Measurements from ENCODE around the gene GALNT17.
A peak's percentile ranks its signal among the peaks of the same experiment; 100 is the strongest.
"Not testable (repeated sequence)": the region's sequence is repeated elsewhere in the genome, so short reads cannot be mapped to it uniquely, and the experiment has no call there.

GALNT17 gene

DNA sequence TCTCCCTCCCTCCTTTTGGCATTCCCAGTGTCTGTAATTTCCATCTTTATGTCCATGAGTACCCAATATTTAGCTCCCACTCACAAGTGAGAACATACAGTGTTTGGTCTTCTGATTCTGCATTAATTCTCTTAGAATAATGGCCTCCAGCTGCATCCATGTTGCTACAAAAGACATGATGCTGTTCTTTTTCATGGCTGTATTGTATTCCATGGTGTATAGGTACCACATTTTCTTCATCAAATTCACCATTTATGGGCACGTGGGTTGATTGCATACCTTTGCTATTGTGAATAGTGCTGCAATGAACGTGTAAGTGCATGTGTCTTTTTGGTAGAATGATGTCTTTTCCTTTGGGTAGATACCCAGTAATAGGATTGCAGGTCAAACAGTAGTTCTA lies 576.8 kb downstream of the GALNT17 start:
- DNase-seq, result no peak

DNA sequence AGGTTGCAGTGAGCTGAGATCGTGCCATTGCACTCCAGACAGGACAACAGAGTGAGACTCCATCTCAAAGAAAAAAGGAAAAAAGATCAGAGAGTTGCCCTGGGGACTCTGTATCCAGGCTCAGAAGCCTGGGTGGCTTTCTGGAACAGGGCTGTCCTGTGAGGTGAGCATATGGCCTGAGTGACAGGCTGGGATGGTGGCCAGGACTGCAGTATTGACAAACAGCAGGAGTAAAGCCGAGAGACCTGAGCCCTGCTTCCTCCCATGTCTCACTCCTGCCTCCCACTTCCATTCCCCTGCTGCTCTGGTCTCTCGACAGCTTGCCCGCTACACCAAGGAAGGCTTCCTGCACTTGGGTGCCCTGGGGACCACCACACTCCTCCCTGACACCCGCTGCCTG lies 578.5 kb downstream of the GALNT17 start:
- no peak for DNase-seq

DNA sequence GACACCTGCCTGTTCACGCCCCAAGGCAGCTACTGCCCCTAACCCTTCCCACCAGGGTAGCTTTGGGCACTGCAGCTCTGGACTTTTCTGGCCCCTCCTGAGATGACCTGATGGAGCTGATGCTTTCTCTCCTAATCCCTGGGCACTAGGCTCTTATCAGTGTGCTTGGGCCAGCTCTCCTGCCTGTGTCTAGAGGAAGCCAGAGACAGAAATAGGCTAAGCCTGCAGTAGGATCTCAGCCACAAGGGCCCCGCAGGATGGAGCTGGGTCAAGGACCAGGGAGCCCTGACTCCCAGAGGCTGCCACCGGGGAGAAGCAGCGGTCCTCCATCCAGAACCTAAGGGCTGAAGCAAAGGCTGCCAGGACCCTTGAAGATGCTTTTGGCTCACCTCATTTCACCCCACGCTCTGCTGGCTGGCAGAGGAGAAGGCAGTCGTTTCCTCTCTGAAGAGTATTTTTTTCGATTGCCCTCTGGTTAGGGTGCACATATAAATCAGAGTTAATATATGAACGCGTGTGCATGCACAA lies 580.8 kb downstream of the GALNT17 start:
- no peak for DNase-seq

DNA sequence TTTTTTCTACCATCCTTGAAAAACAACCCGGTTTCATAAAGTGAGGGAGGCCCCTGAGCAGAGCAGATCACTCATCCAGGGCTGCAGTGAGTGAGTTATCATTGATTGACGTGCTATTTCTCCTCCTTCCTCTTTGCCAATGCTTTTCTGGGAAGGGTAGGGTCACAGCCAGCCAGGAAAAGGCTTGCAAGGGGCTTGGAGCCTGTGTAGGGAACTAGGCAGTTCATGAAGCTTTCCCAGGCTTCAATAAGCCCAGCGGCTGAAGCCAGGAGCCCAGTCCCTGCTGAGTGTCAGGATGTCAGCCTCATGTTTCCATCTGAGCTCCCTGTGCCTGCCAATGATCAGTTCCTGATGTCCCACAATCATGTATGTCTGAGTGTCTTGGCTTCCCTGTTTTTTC lies 584.7 kb downstream of the GALNT17 start:
- DNase-seq, result no peak

DNA sequence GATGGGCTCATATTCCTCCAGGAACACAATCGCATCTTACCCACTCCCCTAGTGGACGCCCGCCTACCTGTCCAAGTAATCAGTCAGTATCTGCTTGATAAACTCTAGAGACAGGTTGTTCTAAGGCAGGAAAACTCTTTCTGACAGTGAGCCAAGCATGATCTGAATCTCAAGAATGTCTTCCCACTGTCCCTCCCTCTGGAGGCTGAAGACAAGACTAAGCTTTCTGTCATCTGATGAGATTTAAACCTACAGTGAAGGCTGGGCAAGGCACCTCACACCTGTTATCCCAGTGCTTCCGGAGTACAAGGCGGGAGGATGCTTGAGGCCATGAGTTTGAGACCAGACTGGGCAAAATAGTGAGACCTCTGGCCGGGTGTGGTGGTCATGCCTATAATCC lies 586.6 kb downstream of the GALNT17 start:
- DNase-seq, result no peak

DNA sequence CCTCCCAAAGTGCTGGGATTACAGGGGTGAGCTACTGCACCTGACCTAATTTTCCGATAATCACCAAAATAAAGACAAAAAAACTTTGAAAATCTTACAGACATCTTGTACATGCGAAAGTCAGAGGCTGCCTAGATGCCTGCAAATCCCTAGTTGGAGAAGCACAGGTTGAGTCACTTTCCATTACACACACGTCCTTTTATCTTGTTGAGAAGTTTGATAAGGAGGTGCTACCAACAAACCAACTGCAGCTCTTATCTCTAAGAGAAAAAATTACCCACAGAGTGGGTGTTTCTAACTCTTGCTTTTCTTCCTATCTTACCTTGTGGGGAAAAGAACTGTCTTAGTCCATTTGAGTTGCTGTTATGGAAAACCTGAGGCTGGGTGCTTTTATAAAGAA lies 589.8 kb downstream of the GALNT17 start:
- no peak for DNase-seq

DNA sequence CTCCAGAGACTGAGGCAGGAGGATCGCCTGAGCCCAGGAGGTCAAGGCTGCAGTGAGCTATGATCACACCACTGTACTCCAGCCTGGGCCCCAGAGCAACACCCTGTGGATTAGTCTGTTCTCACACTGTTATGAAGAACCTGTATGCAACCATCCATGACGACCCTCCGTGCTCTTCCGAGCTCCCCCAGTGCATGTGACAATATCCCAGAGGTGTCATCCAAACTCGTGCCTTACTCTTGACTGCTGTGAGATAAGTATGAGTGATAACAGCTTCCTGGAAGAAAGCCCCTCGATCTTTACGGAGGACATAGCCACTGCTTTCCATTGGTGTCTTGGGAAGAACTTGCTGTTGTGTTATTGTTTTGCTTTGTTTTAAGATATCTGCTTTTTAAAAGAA lies 591.9 kb downstream of the GALNT17 start:
- no peak for DNase-seq

DNA sequence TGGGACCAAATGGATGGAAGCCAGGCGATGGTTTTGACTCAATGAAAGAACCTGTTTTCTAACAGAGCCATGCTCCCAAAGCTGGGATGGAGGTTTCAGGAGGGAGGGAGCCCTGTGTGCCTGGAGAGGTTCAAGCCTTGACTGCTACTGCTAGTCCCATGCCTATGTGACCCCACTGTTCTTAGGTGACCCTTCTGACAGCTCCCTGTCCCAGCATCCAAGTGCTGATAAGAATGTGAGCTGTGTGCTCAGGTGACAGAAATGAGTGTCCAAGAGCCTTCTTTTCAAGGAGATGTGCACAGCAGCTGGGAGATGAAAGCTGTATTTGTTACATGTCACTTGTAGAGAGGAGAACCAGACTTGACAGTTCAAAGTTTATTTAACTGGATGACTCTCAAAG lies 595.4 kb downstream of the GALNT17 start:
- DNase-seq, result no peak

DNA sequence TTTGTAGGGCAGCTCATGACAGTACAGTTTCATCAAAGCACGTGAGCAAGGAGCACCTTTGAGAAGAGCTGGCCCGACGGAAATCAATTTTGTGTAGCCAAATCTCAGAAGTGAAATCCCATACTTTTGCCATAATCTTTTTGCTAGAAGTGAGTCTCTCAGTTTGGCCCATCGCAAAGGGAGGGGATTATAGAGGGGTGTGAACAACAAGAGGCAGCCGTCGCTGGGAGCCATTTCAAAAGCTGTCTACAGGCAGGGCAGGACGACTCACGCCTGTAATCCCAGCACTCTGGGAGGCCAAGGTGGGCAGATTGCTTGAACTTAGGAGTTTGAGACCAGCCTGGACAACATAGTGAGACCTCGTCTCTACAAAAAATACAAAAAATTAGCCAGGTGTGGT lies 599.8 kb downstream of the GALNT17 start:
- no peak for DNase-seq

DNA sequence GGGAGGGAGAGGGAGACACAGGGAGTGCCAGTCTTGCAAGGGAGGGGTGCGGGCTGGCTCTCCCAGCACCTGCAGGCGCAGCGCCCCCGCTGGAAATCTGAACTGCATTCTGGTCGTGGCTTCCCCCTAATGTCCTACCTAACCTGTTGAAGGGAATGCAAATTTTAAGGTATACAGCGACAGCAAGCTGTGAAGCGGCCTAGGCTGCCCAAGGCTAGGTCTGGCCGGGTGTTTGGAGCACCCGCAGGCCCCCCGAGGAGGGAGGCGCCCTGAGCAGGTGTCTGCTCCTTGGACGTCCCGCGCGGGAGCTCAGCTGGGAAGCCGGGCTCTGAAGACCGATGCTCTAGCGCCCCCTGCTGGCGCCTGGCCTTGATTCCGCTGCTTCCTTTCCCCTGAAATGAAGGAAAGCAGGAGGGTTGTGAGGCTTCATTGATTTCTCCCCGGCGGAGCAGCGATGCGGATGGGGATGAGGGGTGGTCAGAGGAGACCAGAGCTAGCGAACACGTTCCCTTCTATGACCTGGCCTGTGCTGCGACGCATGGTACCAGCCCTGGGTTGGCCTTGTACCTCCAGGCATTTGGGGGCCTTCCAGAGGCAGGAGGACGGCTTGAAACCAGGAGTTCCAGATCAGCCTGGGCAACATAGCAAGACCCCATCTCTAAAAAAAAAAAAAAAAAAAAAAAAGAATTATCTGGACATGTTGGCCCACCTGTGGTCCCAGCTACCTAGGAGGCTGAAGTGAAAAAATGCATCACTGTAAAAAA lies 601.3 kb downstream of the GALNT17 start:
- peak; percentile 18 for DNase-seq

DNA sequence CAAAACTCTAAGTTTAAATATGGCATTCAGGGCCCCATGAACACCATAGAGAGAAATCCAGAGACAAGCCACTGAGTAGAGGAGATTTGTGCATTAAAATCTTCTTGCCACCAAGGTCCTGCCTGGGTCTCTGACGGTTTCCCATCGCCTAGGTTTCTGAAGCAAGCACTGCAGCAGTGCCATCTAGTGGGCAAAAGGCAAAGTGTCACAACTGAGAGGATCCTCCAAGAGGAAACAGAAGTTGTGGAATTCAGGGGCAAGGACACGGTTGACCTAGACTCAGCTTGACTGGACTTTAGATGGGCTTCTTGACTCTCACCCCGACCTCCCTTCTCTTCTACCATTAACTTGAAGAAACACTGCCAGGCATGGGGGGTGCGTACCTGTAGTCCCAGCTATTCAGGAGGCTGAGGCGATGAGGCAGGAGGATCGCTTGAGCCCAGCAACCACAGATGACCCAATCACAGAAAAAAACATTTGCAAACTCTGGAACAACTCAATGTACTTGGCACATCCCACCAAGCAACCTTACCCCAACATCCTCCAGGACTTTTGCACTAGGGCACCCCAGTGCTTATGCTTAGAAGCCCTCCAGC lies 604.1 kb downstream of the GALNT17 start:
- DNase-seq, result peak; percentile 47

DNA sequence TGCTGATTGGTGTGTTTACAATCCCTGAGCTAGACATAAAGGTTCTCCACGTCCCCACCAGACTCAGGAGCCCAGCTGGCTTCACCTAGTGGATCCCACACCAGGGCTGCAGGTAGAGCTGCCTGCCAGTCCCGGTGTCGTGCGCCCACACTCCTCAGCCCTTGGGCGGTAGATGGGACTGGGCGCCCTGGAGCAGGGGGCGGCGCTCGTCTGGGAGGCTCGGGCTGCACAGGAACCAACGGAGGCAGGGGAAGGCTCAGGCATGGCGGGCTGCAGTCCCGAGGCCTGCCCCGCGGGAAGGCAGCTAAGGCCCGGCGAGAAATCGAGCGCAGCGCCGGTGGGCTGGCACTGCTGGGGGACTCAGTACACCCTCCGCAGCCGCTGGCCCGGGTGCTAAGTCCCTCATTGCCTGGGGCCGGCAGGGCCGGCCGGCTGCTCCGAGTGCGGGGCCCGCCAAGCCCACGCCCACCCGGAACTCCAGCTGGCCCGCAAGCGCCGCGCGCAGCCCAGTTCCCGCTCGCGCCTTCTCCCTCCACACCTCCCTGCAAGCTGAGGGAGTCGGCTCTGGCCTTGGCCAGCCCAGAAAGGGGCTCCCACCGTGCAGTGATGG lies 606.1 kb downstream of the GALNT17 start:
- not testable (repeated sequence) for DNase-seq

DNA sequence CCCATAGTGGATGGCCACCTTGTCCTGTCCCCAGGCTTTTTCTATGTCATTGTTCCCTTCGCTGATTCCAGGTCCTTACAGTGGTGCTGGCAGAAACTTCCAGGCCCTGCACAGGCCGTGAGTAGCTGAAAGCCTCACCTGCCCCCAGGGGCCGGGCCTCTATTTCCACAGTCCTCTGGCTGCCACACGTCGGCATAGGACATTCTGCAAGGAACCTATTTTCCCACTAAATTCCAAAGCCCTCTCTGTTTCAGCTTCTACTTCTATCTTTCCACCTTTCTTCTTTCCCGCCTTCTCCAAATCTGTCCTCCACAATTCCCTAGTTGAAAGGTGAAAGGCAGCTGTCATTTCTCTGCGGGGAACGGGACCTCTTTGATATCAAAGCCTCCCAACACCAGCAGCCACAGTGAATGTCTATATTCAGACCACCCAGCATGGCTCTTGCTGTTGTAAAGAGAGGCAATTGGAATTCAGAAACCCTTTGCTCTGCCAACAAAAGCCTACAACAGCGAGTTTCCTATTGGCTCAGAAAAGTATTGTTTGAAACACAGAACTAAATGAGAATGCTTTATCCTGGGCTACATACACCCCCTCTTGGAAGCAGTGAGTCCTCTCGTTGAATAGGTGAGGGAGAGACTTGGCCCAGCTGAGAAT lies 607.7 kb downstream of the GALNT17 start:
- no peak for DNase-seq

DNA sequence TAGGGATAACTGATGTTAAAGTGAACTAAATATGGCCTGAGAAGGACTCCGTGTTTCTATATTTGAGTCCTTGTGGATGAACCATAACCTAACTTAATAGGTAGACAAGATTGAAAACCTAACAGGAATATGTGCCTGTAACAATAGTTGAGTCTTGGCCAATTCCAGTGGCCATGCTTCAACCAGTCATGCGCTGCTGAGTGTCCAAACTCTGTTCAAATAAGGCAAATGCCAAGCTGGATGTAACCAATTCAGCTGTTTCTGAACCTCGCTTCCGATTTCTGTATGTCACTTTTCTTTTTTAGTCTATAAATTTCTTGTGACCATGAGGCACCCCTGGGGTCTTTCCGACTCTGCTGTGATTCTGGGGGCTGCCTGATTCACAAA lies 608.2 kb downstream of the GALNT17 start:
- DNase-seq, result no peak

DNA sequence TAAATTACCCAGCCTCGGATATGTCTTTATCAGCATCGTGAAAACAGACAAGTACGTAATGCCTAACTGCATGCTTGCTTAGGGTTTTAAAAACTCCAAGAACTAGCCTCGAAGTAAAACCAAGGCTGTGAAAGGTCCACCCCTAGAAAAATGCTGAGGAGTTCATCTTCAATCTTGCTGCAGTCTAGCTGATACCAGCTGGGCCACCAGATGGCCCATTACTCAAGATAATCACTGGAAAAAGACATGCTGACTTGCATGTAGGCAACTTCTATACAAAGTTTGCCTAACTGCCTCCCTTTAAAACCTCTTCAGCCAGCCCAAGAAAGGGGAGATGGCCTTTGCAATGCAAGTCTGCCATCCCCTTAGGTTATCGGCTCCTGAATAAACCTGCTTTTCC lies 614.1 kb downstream of the GALNT17 start:
- no peak for DNase-seq

DNA sequence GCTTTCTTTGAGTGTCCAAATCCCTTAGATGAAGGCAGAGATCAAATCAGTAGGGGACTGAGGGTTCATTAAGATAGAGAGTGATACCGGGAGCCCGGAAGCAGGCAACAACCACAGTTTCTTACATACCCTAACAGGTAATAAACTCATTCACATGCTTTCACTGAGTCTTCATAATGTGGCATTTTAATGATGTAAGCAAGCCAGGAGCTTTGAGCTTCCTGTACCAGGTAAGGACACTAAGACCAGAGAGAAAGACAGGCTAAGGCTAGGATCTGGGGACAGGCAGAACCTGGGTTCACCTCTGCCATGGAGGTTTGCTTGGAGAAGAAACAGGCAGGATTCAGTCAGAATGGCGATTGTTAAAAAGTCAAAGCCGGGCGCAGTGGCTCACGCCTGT lies 618.3 kb downstream of the GALNT17 start:
- DNase-seq, result no peak

DNA sequence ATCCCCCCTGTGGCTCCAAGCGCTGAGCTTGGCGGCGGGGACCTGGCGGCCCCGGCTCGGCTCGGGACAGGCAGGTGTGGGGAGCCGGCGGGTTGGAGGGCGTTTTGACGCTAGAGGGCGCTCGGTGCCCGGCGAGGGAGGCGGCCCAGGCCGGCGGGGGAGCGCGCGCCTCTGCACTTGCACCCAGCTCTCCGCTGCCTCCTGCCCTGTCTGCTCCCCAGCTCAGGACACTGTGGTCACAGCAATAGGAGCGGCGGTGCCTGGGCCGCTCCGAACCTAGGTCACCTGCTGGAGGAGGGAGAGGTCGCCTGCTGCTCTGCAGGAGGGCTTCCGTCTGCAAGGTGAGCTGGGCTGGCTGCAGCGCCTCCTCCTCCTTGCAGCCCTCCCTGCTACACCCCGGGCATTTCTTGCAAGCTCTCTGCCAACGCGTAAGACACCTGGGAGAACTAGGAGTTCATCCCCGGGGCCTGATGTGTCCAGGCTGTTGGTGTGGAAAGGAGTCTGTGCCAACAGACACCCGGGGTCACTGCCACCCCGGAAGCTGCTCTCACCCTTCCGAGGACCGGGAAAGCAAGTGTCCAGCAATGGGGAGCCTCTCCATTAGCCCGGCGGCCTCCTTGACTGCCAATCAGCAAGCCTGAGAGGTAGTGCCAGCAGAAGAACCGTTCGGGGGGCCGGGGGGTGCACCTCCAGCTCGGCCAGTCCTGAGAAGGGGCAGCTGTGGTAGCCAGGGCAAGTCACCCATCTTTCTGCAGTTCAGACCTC lies 620.4 kb downstream of the GALNT17 start:
- DNase-seq, result no peak

DNA sequence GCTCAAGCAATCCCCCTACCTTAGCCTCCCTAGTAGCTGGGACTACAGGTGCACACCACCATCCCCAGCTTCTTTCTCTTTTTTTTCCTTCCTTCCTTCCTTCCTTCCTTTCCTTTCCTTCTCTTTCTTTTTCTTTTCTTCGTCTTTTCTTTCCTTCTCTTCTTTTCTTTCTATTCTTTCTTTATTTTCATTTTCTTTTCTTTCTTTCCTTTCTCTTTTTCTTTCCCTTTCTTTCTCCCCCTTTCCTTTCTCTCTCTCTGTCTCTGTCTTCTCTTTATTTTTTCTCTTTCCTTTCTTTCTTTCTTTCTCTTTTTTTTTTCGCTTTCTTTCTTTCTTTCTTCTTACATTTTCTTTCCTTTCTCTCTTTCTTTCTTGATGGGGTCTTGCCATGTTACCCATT lies 621.3 kb downstream of the GALNT17 start:
- no peak for DNase-seq

DNA sequence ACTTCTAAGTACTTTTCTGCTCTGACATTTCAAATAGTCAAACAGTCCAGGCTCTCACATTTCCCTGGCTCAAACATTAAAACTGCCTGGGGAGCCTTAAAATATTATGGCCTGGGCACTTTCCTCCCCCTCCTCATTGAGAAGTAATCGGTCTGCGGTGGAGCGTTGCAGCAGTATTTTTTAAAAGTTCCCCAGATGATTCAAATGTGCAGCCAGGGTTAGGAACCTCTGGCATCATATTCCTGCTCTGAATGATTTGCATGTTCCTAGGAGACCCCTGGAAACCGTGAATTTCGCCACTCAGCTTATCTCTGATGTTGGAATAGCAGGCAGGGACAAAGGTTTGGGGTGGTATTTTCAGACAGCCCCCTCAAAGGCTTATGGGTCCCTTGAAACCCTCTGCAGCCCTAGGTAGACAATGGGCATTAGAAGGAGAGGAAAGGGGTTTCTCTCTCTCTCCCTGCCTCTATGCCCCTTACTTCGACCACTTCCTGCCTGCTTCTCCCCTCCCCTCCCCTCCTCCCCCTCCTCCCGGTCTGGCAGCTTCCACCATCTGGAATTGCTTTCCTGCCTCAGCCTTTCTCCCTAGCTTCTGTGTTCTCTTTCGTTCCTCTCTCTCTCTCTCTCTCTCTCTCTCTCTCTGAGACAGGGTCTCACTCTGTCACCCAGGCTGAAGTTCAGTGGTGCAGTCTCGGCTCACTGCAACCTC lies 622.2 kb downstream of the GALNT17 start:
- DNase-seq, result no peak

DNA sequence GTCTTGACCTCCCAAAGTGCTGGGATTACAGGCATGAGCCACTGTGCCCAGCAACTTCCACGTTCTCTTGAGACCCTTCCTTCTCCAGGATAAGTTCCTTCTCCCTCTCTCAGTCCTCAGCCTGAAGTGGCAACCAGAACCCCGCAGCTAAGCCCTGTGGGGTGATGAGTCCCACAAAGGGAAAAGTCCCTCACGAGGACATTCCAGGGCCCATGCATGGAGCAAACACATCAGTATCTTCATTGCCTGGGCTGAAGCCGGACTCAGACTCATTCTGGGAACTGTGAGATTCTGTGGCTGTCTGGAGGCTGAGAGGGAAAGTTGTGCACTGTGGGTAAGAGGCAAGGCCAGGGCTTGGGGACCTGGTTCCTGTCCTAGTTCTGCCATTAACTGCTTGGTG lies 622.9 kb downstream of the GALNT17 start:
- no peak for DNase-seq

DNA sequence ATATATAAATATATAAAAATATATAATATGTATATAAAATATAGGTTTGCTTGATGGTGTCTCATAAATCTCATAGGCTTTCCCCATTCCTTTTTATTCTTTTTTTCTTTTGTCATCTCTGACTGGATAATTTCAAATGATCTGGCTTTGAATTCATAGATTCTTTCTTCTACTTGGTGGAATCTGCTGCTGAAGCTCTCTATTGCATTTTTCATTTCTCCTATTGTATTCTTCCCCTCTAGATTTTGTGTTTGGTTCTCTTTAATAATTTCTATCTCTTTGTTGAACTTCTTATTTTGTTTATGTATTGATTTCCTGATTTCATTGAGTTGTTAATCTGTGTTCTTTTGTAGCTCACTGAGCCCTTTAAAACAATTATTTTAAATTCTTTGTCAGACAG lies 629.4 kb downstream of the GALNT17 start:
- DNase-seq, result no peak

All from kidney glomerular epithelial cell (primary cell).